Vagina (tissue), 2 donors: ENCODE results near the gene DGKI.

Experiments
- CTCF ChIP-seq, 3 experiments: fragments of 450-650 bp in 2 of 3; fragments of 200-600 bp in 1 of 3; sonication (generic) in 1 of 3; IDR thresholded peaks; one replicate each; pipeline ENCODE4 v1.5.1; 2017 to 2019; ENCODE audit warnings: antibody characterized with exemption in 3 of 3, mild to moderate bottlenecking in 2 of 3, moderate library complexity in 2 of 3
- POLR2A ChIP-seq, 2 donors: fragments of 450-650 bp; IDR thresholded peaks; one replicate each; pipeline ENCODE4 v1.6.1; 2017; ENCODE audit warnings: antibody characterized with exemption in 2 of 2, mild to moderate bottlenecking in 2 of 2, moderate library complexity in 2 of 2
- POLR2AphosphoS5 ChIP-seq, 2 donors: sonication (generic); formaldehyde crosslinking; IDR thresholded peaks; one replicate each; pipeline ENCODE4 v1.9.0; 2017; ENCODE audit warnings: antibody characterized with exemption in 2 of 2, mild to moderate bottlenecking in 2 of 2, low read depth in 1 of 2; ENCODE audit not compliant: insufficient read depth in 1 of 2

GRCh38 chr7:137480401-137480800 is 366.4 kb downstream of the DGKI start:
- TF ChIP-seq CTCF (IDR thresholded peaks at IDR 0.05) (no peak), POLR2AphosphoS5 (IDR thresholded peaks at IDR 0.05; ENCODE audit: insufficient read depth in 1 of 2, low read depth in 1 of 2) (no peak), POLR2A (IDR thresholded peaks at IDR 0.05) (no peak)
